Endothelial cell of umbilical vein (primary cell): Measurements from ENCODE around the gene ASCL5. TPM values are rescaled to one million over a fixed set of nuclear protein-coding genes. Genes with fewer than 3 reads are reported as not detected.

ENCODE experiments used
- BruUV-seq: library from RNA; stranded (reverse); fragments of 400-500 nt; replicated peaks from 2 replicates; lab custom pipeline; 2021; lab: Mats Ljungman, UMichigan
- CTCF ChIA-PET: fragments of 300-600, 350-600 bp; sonication (Branson Sonifier 250); formaldehyde crosslinking; loops from one replicate; lab custom pipeline; 2021; ENCODE audit warnings: antibody characterized with exemption, inconsistent platforms; lab: Charles Lee
- POLR2A ChIA-PET: fragments of 300-600, 350-600 bp; sonication (Branson Sonifier 250); formaldehyde crosslinking; loops from one replicate; lab custom pipeline; 2021; ENCODE audit warnings: antibody characterized with exemption, inconsistent platforms; lab: Charles Lee
- DNase-seq: peaks from one replicate; pipeline ENCODE4 v3.0.0-alpha.2; 2011; ENCODE audit warnings: low read depth, low spot score
- FAIRE-seq: peaks from 2 replicates; lab custom pipeline; 2011; peaks lifted over from hg19 to GRCh38; lab: Jason Lieb, UNC
- H2AFZ ChIP-seq: 2 replicates; pipeline ENCODE4 v1.6.0; 2012; ENCODE audit warnings: low read depth, low read length, control low read depth, inconsistent platforms
- H3K27ac ChIP-seq: 2 replicates; pipeline ENCODE4 v1.5.1; 2011; ENCODE audit warnings: low read depth, mild to moderate bottlenecking, control low read depth, low read length, moderate library complexity; ENCODE audit not compliant: insufficient read depth
- H3K27me3 ChIP-seq, 2 experiments: 2 replicates each; pipeline versions ENCODE4 v1.6.0 to v1.6.1; 2011; ENCODE audit warnings: low read length in 2 of 2, mixed read lengths in 1 of 2; ENCODE audit not compliant: control insufficient read depth in 2 of 2, insufficient read depth in 2 of 2
- H3K36me3 ChIP-seq, 2 experiments: 2 replicates in 1 of 2; 3 replicates in 1 of 2; pipeline ENCODE4 v1.5.1; 2011; ENCODE audit warnings: low read length in 2 of 2, mild to moderate bottlenecking in 1 of 2, moderate library complexity in 1 of 2; ENCODE audit not compliant: control insufficient read depth in 2 of 2, insufficient read depth in 2 of 2; ENCODE audit errors: extremely low read depth in 1 of 2
- H3K4me1 ChIP-seq: 3 replicates; pipeline ENCODE4 v1.5.1; 2011; ENCODE audit warnings: mild to moderate bottlenecking, low read length; ENCODE audit not compliant: control insufficient read depth, insufficient read depth; ENCODE audit errors: extremely low read depth
- H3K4me2 ChIP-seq: 2 replicates; pipeline ENCODE4 v1.6.1; 2011; ENCODE audit warnings: low read length, control low read depth, mixed read lengths; ENCODE audit not compliant: insufficient read depth
- H3K4me3 ChIP-seq, 3 experiments: fragments of 200-600 bp in 1 of 3; sonication (generic), shearing (Covaris generic) in 1 of 3; replicated peaks in 1 of 3; 2 replicates each; pipeline ENCODE4 v1.5.1; 2011 to 2016; ENCODE audit warnings: control low read depth in 3 of 3, low read length in 3 of 3, mild to moderate bottlenecking in 2 of 3, inconsistent platforms in 1 of 3, low read depth in 1 of 3, moderate library complexity in 1 of 3; ENCODE audit not compliant: insufficient read depth in 1 of 3
- H3K79me2 ChIP-seq: 2 replicates; pipeline ENCODE4 v1.6.0; 2012; ENCODE audit warnings: low read length, inconsistent platforms; ENCODE audit not compliant: control insufficient read depth, insufficient read depth
- H3K9ac ChIP-seq: replicated peaks from 2 replicates; pipeline ENCODE3; 2011; ENCODE audit warnings: low read length, control low read depth; ENCODE audit not compliant: insufficient read depth; ENCODE audit errors: extremely low read depth
- H3K9me1 ChIP-seq: replicated peaks from 3 replicates; pipeline ENCODE4 v1.6.0; 2011; ENCODE audit warnings: mild to moderate bottlenecking, low read length; ENCODE audit not compliant: control insufficient read depth, insufficient read depth; ENCODE audit errors: extremely low read depth
- H3K9me3 ChIP-seq: replicated peaks from 2 replicates; pipeline ENCODE4 v1.5.1; 2012; ENCODE audit warnings: low read length, inconsistent platforms; ENCODE audit not compliant: control insufficient read depth, insufficient read depth
- H4K20me1 ChIP-seq: replicated peaks from 2 replicates; pipeline ENCODE3; 2011; ENCODE audit warnings: mild to moderate bottlenecking, low read length; ENCODE audit not compliant: control insufficient read depth, insufficient read depth; ENCODE audit errors: extremely low read depth
- EZH2 ChIP-seq: IDR thresholded peaks from 2 replicates; pipeline ENCODE4 v1.6.1; 2012; ENCODE audit warnings: borderline replicate concordance, low read depth, mild to moderate bottlenecking, moderate library complexity, low read length, inconsistent platforms; ENCODE audit not compliant: severe bottlenecking
- dilution Hi-C: fragments of 300-500 bp; cut with MboI; formaldehyde crosslinking; loops from one replicate; pipeline ENCODE4 v1.15.0; 2019; ENCODE audit warnings: low sequenced_read_pairs; ENCODE audit not compliant: extremely low pct_ligation_motif_present
- intact Hi-C: fragments of 100-400 bp; cut with micrococcal nuclease; formaldehyde crosslinking; loops from one replicate; pipeline ENCODE4 v1.10.0; 2022
- polyA plus RNA-seq, 4 experiments: library from polyadenylated mRNA; depleted of rRNA in 3 of 4; stranded (reverse) in 3 of 4; unstranded in 1 of 4; fragments of >200 nt; gene quantifications; 2 replicates each; pipeline versions ENCODE4 v1.2.1 to v1.2.3, GENCODE V29; 2011 to 2012; ENCODE audit warnings: missing spikeins in 1 of 4
- total RNA-seq: library from RNA; stranded (reverse); gene quantifications from 2 replicates; pipeline ENCODE4 v1.2.3, GENCODE V29; 2021
- TF ChIP-seq, protein P1 (sequence below), 2 donors: IDR thresholded peaks; 1 replicate in 1 of 2; 2 replicates in 1 of 2; pipeline ENCODE4 v1.5.1; 2011; ENCODE audit warnings: low read length in 2 of 2, mild to moderate bottlenecking in 2 of 2, moderate library complexity in 2 of 2, control low read depth in 1 of 2, inconsistent platforms in 1 of 2, low read depth in 1 of 2; ENCODE audit not compliant: insufficient read depth in 1 of 2; ENCODE audit errors: extremely low read depth in 1 of 2
- TF ChIP-seq, protein P2 (sequence below): IDR thresholded peaks from 2 replicates; pipeline ENCODE4 v1.6.1; 2011; ENCODE audit not compliant: insufficient read depth, insufficient read length

Gene ASCL5
- total and polyA plus RNA-seq, 2 donors (not counting 3 experiments of a cell fraction or from before 2014, with no cell fraction given): not detected

DNA sequence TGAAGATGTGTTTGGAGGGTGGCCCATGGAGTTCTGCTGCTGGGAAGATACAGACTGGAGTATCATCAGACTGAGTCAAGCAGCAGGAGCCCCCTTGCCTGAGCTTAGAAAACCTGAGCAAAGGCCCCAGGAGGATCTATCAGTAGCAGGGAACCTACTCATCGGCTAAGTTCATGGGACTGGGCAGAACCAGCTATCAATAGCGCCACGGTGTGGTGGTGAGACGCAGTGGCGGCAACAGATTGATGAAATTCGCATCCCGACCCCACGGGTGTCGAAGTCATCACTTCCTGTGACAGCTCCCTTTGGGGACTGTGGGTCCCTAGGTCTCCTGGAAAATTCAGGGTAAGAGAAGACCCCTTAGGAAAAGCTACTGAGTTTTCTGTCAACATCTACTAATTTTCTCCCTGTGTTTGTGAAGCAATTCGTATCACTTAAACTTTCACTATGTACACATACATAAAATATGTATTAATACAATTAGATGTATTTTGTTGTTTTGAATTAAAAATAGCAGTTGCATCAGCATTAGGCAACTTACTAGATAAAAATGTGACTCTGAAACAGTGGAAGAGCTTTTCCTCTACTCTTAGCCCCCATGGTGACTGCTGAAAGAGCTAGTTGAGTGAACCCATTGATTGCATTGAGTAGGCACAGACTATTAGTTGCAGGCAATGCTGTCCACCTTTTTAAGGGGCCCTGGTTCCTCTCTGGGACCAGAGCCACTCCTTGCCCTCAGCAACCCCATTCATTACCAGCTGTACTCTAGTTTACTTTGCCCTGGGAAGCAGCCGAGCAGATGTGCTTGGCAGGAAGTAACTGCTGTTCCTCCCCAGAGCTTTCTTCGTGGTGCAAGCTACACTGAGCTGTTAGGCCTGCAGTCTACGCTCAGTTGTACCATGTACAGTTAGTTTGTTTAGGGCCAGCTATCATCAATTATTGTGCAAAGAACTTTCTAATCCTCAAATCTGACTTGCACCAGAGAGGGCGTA lies 7.5 kb downstream of the ASCL5 start:
- intact Hi-C loops: loop anchor here (1.0 to 10.0 kb wide), 2 partner anchors 147 to 565 kb away; no protein-coding TSS in a partner anchor
- no peaks in the 10 kb centered on the region for H3K9me1 ChIP-seq
- DNase-seq (peak; percentile 47), FAIRE-seq (peak; percentile 67)
- H3K79me2 ChIP-seq: no peaks in the 10 kb centered on the region
- H4K20me1 ChIP-seq: no peaks in the 10 kb centered on the region
- no TSS peak for BruUV-seq
- CTCF ChIA-PET: interaction anchor here (0.6 to 3.3 kb wide), 45 partner anchors 8 to 563 kb away, joined by 3 to 81 read pairs (median 4); partner anchors contain the start of gene TMEM9
- H2AFZ ChIP-seq: no peak overlapping the region
- H3K4me2 ChIP-seq: no peak overlapping the region
- peaks cover 36 to 55% of the 10 kb centered on the region in 2 experiments for H3K27me3 ChIP-seq
- no peak overlapping the region for H3K27ac ChIP-seq
- dilution Hi-C loops: no loop called here
- POLR2A ChIA-PET: no interaction called here
- H3K9ac ChIP-seq: no peak overlapping the region
- no peaks in the 10 kb centered on the region for H3K36me3 ChIP-seq
- H3K9me3 ChIP-seq: no peaks in the 10 kb centered on the region
- H3K4me3 ChIP-seq: no peak overlapping the region
- TF ChIP-seq, protein P1, sequence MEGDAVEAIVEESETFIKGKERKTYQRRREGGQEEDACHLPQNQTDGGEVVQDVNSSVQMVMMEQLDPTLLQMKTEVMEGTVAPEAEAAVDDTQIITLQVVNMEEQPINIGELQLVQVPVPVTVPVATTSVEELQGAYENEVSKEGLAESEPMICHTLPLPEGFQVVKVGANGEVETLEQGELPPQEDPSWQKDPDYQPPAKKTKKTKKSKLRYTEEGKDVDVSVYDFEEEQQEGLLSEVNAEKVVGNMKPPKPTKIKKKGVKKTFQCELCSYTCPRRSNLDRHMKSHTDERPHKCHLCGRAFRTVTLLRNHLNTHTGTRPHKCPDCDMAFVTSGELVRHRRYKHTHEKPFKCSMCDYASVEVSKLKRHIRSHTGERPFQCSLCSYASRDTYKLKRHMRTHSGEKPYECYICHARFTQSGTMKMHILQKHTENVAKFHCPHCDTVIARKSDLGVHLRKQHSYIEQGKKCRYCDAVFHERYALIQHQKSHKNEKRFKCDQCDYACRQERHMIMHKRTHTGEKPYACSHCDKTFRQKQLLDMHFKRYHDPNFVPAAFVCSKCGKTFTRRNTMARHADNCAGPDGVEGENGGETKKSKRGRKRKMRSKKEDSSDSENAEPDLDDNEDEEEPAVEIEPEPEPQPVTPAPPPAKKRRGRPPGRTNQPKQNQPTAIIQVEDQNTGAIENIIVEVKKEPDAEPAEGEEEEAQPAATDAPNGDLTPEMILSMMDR (IDR thresholded peaks at IDR 0.05; ENCODE audit: extremely low read depth in 1 of 2, insufficient read depth in 1 of 2, low read depth in 1 of 2, low read length in 2 of 2): peak; percentile 69 to 79
- peak; percentile 48 for TF ChIP-seq EZH2
- TF ChIP-seq, protein P2, sequence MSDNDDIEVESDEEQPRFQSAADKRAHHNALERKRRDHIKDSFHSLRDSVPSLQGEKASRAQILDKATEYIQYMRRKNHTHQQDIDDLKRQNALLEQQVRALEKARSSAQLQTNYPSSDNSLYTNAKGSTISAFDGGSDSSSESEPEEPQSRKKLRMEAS: no peak
- H3K4me1 ChIP-seq: no peaks in the 10 kb centered on the region
